HG02970 (cell line): ENCODE data around the gene EVI5.

Source experiments
- ATAC-seq: cut with Tn5 transposase; IDR thresholded peaks from one replicate; pipeline ENCODE4 v1.9.1; 2021; ENCODE audit warnings: mild to moderate bottlenecking, moderate library complexity, moderate number of reproducible peaks; ENCODE audit not compliant: unreplicated experiment, low FRiP score

EVI5 gene

DNA sequence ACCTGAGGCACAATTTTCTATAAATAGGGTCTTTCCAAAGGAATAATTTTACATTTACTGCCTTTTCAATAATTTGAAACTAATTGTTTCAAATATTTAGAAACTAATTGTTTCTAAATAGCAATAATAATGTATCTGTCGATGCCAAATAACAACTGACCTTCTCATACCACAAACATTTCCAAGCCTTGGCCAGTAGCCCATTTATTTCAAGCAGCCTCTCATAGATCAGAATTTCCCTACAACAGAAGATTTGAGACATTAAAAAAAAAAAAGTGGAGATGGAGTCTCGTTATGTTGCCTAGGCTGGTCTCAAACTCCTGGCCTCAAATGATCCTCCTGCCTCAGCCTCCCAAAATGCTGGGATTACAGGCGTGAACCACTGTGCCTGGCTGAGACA, 296.1 kb downstream of the EVI5 start:
- no peak for ATAC-seq

GRCh38 chr1:92488416-92488815, 296.5 kb downstream of the EVI5 start:
- ATAC-seq: no peak

DNA sequence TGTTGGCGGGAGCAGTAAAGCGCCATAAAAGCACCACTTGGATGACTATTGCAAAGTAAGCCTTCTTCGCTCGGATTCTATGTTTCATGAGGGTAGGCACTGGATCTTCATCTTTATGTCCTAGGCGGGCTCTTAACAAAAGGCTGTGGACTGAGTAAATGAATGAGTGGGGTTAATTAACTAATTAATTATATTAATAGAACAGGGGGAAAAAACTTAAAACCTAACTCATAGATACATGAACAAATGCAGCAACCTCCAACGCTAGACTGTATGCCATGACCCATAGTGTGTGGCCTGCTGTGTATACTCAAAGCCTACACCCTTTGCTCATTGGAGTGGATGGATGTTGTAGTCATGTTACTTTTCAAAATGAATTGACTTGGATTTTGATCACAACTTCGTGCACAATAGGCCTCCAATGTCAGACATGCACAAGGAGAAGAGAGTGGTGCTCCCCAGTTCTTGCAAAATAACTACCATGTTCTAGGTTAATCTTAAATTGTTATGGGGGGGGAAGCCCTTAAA, 297.8 kb downstream of the EVI5 start:
- no peak for ATAC-seq

- peak; percentile 11 for ATAC-seq
Measured at GRCh38 chr1:92486251-92487077, 298.4 kb downstream of the EVI5 start, which contains the start of gene GFI1. Gene GFI1 (minus strand): TSS chr1:92486925. CDS start chr1:92483487, 3,438 bp downstream.

GRCh38 chr1:92485381-92486250, 299.3 kb downstream of the EVI5 start:
- peak; percentile 48 for ATAC-seq

GRCh38 chr1:92484472-92485380, 300.2 kb downstream of the EVI5 start:
- peak; percentile 23 for ATAC-seq

DNA sequence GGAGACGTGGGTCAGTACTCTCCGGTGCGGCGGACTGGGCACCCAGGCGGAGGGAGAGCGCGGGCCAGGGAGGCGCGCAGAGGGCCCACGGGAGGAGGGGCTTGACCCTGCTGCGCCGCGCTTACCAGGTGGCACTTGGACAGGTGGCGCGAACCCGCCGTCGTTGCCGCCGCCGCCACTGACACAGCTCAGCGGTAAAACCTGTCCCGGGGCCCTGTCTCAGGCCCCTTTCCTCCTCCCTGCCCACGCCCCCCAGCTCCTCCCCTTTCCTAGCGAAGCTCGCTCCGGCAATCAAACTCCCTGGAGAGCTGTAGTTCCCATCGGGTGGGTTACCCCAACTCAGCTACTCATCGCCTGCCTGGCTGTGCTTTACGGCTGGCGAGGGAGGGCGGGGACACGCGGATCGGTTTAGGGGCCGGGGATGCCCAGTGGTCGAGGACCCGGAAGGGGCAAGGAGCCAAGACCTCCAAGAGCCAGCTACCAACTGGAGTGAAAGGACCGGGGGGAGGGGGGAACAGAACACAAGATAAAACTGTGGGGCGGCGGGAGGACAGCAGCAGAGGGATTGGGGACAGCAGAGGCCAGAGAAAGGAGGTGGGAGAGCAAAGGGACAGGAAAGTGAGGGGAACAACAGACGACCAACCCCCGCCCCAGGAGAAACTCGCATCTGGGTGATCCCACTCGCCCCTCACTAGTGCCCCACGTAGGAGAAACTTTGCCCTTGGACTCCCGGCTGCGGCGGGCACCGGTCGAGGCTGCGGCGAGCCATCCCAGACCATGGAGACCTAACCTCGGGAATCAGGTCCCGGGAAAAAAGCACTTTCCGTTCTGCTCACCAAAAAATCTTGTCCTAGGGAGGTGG, 301.1 kb downstream of the EVI5 start:
- ATAC-seq: no peak

- ATAC-seq: no peak
Measured at GRCh38 chr1:92482665-92483609, 302.0 kb downstream of the EVI5 start.

- no peak for ATAC-seq
Measured at GRCh38 chr1:92481971-92482664, 302.8 kb downstream of the EVI5 start.

DNA sequence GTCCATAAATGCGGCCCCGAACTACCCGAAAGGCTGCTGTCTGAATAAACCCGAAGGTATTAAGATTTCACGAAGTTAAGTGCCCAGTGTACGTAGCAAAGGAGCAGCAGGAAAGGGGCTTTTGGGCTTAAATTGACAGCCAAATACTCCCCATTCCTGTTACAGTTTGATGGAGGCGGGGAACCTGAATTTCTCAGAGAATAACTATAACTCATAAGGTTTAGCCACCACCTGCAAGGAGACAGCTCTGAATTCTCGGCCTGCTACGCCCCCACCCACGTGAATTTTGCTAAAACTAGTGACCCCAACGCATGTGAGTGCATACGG, 303.3 kb downstream of the EVI5 start:
- no peak for ATAC-seq

DNA sequence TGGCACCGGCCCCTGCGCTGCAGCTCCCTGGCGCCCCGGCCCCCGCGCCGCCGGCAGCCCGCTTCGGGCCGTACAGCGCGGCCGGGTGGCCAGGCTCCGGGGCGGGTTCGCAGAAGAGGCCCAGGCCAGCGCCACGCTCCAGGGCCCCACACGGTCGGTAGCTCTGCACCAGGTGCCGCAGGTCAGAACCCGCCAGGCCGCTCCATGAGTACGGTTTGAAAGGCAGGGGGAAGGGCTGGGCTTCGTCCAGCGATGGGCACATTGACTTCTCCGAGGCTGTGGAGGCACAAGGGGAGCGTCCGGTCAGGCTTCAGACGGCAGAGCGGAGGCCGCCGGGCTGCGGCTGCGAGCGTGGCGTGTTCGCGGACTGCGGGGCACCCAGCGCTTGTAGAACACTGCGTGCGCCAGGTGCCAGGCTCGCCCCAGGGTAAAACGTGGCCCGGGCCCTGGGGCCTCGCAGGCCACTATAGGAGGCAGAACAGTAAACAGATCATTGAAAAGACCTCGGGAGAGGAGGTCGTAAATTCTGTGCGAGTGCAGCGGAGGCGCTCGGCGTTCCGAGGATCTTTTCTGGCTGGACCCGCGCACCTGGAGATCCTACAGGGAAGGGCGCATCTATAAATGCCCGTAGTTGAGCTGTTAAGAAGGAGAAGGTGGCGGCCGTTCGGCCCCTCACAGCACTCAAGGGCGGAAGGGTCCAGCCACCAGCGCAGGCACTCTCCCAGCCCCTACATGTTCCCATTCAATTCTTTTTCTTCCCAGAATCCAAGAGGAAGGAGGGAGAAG, 303.9 kb downstream of the EVI5 start:
- ATAC-seq: no peak

GRCh38 chr1:92480200-92480812, 304.6 kb downstream of the EVI5 start:
- no peak for ATAC-seq

DNA sequence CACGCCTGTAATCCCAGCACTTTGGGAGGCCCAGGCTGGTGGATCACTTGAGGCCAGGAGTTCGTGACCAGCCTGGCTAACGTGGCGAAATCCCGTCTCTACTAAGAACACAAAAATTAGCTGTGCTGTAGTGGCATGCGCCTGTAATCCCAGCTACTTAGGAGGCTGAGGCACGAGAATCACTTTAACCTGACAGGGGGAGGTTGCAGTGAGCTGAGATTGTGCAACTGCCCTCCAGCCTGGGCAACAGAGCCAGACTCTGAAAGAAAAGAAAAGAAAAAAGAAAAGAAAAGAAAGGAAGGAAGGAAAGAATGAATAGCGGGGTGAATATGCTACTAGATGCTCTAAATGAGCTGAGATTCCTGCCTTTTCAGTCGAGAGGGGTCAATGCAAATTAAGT, 305.3 kb downstream of the EVI5 start:
- no peak for ATAC-seq

- ATAC-seq: no peak
Measured at GRCh38 chr1:92478393-92478792, 306.5 kb downstream of the EVI5 start.

DNA sequence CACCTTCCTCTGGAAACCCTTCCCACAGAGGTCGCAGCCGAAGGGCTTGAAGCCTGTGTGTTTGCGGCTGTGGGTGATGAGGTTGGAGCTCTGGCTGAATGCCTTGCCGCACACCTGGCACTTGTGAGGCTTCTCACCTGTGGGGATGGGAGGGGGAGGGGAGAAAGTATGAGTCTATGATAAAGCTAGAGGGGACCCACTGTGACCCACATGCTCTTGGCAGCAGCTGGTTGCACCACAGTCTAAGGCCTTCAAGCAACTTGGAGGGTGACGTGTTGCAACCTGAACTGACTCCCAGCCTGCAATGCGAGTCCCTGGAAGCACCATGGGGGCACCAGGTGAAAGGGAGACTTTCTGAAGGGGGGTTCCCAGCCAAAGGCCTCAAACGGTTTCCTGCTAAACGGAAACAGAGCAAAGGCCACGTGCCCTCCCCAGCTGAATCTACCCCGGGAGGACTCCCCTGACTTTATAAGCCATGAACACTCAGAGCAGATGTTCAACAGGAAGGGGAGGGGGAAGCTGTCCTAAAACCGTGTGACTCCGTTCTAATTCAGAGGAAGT, 308.8 kb downstream of the EVI5 start:
- ATAC-seq: no peak

- no peak for ATAC-seq
Measured at GRCh38 chr1:92475029-92475428, 309.9 kb downstream of the EVI5 start.
